ENCODE measurements around the gene TXNDC5. TPM values are rescaled to one million over a fixed set of nuclear protein-coding genes. Genes with fewer than 3 reads are reported as not detected.

TXNDC5 gene
- total RNA-seq, 1 donor from 2014 or later, result 156 TPM

DNA sequence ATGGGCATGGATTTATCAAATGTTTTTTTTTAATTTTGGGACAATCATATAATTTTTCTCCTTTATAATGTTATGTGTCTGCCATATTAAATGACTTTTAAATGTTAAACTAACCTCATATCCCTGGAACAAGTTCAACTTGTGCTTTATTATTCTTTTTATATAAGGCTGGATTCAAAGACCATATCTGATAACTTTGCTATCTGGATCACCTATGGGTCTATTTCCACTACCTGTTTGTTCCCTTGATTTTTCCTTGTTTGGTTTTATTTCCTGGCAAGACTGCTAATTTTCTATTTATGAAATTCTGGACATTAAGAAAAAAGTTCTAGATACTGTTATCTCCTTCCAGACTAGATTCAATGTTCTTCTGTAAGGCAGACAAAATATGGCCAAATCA lies 58.8 kb downstream of the TXNDC5 start:
- DNase-seq, result no peak

DNA sequence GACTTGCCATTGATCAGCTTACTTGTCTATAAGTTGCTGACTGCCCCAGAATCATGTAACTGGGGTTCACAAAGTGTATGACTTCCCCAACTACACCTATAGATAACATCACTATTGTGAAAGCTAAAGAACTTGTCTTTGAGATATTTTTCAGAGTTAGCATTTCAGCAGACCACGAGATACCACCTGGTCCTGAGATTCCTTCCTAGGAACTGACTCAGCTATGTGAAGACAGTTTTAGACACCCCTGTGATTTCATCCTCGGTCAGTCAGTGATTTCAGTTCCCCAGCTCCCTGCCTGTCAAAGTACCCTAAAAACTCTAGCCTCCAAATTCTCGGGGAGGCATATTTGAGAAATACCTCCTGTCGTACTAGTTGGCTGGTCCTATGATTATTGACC lies 62.4 kb downstream of the TXNDC5 start:
- no peak for DNase-seq

DNA sequence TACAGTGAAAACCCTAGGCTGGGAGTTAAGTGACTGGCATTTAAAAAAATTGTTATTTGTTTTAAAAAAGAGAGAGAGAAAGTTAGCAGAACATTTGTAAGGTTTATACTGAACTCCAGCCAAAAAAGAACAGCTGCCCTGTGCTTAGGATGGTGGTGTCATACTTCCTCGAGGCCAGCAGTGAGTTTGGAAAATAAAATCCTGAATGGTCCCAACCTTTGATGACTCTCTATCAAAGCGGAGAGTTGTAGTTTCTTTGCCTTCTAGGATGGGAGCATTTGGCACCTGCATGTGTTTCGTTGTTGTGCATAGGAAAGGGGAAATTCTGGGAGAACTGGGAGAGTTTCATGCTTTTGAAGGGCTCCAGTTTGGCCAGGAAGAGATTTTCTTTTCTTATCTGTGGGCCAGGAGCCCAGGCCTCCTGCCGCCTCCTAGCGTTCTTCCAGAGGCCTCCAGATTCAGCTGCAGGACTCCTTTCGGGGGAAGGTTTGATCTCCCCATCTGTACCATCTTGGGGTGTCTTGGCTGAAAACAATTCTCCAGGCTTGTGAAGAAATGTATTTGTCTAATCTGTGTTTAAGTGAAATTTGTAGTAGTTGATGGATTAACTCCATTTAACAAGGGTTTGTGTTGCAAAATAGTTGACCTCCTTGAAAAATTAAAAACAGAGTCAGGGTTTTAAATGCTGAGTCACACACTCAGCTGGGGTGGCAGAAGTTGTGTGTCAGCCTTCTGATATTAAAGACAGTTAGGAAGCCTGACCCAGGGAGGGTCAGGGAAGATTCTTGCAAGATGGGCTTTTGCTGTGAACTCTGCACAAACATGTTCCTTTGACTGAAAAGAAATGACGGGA lies 63.4 kb downstream of the TXNDC5 start:
- peak; percentile 70 for DNase-seq

DNA sequence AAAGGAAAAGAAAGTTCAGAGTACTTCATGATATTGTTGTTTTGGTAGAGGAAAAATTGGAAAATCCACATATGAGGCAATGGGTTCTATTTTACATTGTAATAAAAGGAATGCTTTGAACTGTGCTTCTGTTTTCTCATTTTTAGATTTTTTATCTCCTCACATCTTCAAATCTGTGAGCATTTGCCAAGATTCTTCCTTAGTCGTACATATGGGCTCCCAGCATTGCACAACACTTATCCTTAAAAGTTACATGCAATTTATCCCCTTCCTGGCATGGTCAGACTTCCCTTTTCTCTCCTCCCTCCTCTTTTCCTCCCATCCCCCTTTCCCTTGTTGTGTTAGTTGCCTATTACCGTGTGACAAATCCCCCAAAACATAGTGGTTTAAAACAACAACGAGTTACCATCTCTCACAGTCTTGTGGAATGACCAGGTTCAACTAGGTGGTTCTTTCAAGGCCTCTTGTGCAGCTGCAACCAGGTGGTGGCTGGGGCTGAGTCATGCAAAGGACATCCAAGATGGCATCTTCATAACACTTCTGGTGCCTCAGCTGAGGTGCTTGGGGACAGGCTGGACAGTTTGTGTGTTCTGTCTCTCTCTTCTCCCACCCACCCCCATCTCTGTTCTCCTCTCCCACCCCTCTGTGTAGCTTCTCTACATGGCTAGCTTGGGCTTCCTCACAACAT lies 68.7 kb downstream of the TXNDC5 start:
- no peak for DNase-seq

DNA sequence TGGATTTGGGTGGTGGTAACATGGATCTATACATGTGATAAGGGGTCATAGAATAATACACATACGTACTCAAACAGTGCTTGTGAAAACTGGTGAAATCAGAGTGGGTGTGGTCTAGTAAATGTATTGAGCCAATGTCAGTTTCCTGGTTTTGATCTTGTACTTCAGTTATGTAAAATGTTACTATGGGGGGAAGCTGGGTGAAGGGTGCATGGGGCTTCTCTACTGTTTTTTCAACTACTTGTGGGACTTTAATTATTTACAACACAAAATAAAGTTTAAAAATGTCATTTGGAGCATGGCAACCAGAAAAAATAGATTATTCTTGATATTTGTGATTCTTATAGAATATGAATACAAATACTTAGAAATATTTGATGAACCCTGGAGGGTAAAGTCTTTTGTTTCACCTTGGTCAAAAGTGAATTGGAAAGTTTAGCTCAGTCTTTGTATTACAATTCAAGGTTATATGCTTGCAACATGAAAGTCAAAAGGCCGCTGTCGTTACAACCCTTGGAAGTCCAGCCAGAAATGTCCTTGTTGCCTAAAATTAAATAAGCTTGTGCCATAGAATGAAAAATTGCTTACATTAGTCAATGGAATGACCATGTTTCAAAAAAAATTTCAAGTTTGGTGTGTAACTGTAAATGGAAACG lies 74.1 kb downstream of the TXNDC5 start:
- DNase-seq, result no peak

DNA sequence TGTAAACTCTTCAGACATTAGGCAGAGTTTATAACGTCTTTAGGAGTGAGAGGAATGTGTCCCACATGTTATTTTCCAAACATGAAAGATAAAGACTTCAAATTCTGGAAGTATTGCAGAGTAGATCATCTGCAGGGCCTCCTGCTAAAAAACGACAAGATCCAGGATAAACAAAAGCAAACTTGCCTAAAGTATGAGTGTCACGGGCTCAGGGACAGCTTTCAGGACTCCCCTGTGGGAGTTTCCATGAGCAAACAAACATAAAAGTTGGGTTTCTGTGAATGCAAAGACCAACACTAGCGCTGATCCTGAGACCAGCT lies 76.9 kb downstream of the TXNDC5 start:
- no peak for DNase-seq

DNA sequence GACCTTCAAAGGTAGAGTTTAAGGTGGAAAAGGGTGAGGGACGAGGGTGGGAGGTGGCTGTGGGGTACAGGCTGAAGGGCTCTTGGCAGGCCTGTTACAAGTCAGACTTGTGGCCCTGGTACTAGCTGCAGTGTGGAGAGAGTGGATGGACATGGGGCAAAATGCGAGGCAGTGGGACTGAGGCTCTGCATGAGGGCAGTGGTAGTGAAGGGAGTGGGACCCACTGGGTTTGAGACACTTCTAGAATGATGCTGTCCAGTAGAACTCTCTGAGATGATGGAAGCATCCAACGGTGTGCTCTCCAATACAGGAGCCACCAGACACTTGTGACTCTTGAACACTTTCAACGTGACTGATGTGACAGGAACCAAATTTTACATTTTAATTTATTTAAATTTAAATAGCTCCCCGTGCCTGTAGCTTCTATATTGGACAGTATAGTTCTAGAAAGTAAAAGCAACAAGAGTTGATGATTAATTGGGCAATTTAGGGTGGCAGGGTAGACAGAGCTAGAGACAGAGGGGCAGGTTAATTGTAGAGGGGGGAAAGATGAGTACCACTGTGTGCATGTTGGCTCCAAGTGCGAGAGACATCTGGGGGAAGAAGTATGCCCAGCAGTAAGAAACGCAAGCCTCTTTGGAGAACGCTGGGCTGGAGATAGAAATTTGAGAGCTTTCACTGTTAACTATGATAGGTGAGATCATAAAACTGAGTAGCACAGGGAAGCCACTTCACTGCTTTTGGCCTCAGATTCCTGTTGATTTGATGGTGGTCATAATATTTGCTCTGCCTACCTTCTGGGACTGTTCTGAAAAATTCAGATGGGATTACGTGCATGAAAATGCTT lies 77.5 kb downstream of the TXNDC5 start:
- no peak for DNase-seq

Other genes starting within 250 kb of the TXNDC5 start
- gene BMP6, start 184.7 kb downstream of the TXNDC5 start, total RNA-seq, result 10.7 TPM
- gene BLOC1S5, start 153.6 kb upstream of the TXNDC5 start, total RNA-seq, result 22.3 TPM
- 53.4 TPM for gene EEF1E1, start 191.8 kb upstream of the TXNDC5 start, total RNA-seq

Measured in tongue (tissue), 2 donors.